ENCODE data around the gene GPR4. TPM values are rescaled to one million over a fixed set of nuclear protein-coding genes. Genes with fewer than 3 reads are reported as not detected.

GPR4 gene
- total and polyA plus RNA-seq, 2 of the 8 experiments (the other 6 are each of a cell fraction or from before 2014, with no cell fraction given) = 0.19 to 0.39 TPM

GRCh38 chr19:45553464-45553863, 48.5 kb downstream of the GPR4 start (continued):
- TF ChIP-seq BACH1 (IDR thresholded peaks at IDR 0.05; ENCODE audit: low read length) (no peak), CHD1 (IDR thresholded peaks at IDR 0.05; ENCODE audit: low read depth, low read length) (no peak), SRF (IDR thresholded peaks at IDR 0.05; ENCODE audit: low read depth, low read length) (no peak), NRF1 (IDR thresholded peaks at IDR 0.05; ENCODE audit: low read depth, low read length) (no peak), KDM4A (IDR thresholded peaks at IDR 0.05; ENCODE audit: low read depth, low read length, severe bottlenecking) (peak; percentile 32), TBP (IDR thresholded peaks at IDR 0.05; ENCODE audit: low read depth, low read length) (no peak), POLR2AphosphoS5 (IDR thresholded peaks at IDR 0.05; ENCODE audit: low read depth, low read length) (0 out of 2 replicates have a peak, but pooled peaks have one; percentile 30), POLR2A (IDR thresholded peaks at IDR 0.05; ENCODE audit: control extremely low read depth in 1 of 2, low read depth in 2 of 2, low read length in 2 of 2) (no peak), NANOG (IDR thresholded peaks at IDR 0.05; ENCODE audit: insufficient read depth, low read depth, low read length, poor library complexity, severe bottlenecking) (no peak), TEAD4 (IDR thresholded peaks at IDR 0.05; ENCODE audit: low read depth, low read length) (peak; percentile 44; the same call in 1 of the 2 replicates), KDM5A (IDR thresholded peaks at IDR 0.05; ENCODE audit: low read length) (no peak), ATF2 (IDR thresholded peaks at IDR 0.05; ENCODE audit: low read length) (no peak), EGR1 (IDR thresholded peaks at IDR 0.05; ENCODE audit: borderline replicate concordance, low read depth, low read length) (no peak; the same call in 1 of the 2 replicates), FOSL1 (IDR thresholded peaks at IDR 0.05; ENCODE audit: insufficient read depth, low read depth, low read length) (no peak), SIX5 (IDR thresholded peaks at IDR 0.05; ENCODE audit: low read depth, low read length) (no peak)
